NCI-H1105 (cell line): ENCODE measurements around the gene OR4D11.
"Not testable (repeated sequence)": the region's sequence is repeated elsewhere in the genome, so short reads cannot be mapped to it uniquely, and the experiment has no call there.

ENCODE experiments used
- DNase-seq: peaks from one replicate; lab custom pipeline; 2025; lab: John Stamatoyannopoulos, UW

The OR4D11 gene

DNA sequence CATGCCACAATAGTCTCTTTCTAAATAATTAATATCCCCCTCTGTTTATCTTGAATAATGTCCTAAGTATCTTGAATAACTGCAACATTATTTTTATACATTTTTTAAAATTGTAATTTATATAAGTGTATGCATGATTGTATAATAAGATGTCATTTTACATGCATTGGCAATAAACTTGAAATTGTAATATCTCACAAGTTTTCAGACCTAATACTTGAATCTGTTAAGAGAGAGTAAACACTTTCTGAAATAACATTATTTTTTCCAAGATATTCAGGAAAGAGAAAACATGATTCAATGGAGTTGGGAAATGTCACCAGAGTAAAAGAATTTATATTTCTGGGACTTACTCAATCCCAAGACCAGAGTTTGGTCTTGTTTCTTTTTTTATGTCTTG lies at the start of gene OR4D11:
Gene OR4D11 (plus strand): TSS at position 301 of the 400 bp plus-strand sequence. CDS start 0 bp downstream, at position 301.
- no peak for DNase-seq

DNA sequence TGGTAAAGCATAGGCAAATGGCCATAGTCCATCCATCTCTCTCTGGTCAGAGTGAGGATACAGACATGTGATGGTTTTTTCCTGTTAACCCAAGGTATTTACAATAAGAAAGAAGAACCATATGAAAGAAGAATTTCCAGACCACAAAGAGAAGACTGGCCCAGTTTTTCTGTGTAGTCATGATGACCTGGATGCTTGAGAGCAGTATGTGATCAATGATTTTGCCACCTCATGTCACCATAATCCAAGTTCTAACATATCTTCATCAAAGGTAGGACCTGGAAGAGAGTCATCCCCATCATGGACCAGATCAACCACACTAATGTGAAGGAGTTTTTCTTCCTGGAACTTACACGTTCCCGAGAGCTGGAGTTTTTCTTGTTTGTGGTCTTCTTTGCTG lies 46.7 kb upstream of the OR4D11 start, which contains the start of gene OR4D6:
Gene OR4D6 (plus strand): TSS at position 301 of the 400 bp plus-strand sequence. CDS start 0 bp downstream, at position 301.
- DNase-seq, result no peak

DNA sequence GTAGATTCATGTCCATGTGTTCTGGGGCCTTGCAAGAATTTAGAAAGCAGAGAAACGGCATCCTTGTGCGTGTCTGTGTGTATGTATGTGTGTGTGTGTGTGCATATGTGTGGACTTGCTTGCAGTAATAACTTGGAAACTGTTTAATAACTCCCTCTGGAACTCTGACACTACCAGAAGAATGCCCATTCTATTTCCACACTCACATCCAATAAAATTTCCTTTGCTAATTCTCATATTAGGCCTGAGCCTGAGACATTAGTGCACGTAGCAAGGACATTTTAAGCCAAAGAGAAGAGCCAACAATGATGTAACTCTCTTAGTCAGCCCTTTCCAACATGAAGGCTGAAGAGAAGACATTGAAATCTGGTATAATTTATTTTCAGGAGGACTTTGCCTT lies 43.5 kb upstream of the OR4D11 start:
- no peak for DNase-seq

DNA sequence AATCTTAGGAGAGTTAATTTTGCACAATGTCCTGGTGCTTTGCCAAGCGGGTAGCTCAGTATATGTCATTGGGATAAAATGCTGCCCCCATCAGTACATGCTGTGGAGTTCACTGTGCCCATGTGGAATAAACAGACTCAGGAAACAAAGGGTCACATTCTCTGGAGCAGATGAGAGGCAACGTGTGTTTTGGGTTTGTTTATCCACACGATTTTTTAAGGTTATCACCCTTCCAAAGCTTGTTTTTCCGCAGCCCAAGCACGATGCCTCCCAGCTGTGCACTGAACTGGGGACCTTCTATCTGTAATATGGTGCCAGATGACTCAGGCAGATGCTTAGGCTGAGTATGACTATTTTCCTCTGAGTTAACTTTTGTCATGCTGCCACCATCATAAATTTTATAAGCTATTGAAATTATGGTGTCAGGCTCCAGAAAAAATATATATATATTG lies 40.2 kb upstream of the OR4D11 start:
- no peak for DNase-seq

DNA sequence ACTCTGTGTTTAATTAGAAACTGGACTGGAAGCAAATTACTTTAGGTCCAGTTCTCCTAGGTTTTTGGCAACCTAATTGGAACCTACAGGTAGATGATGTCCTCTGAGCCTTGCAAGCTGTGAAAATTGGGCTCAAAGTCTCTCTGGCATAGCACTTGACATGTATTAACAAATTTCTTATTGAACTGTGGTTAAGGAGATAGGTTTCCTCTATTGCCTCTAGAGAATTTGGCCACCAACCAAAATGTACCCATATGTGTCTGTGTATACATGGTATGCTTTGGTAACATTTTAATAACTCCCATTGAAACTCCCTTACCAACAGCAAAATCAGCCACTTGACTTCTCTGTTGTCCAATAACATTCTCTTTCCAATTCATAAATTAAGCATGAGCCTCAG lies 30.4 kb upstream of the OR4D11 start, which contains the start of gene OR4D10:
Gene OR4D10 (plus strand): TSS at position 301 of the 400 bp plus-strand sequence. CDS start 4,115 bp downstream, outside the sequence.
- no peak for DNase-seq

DNA sequence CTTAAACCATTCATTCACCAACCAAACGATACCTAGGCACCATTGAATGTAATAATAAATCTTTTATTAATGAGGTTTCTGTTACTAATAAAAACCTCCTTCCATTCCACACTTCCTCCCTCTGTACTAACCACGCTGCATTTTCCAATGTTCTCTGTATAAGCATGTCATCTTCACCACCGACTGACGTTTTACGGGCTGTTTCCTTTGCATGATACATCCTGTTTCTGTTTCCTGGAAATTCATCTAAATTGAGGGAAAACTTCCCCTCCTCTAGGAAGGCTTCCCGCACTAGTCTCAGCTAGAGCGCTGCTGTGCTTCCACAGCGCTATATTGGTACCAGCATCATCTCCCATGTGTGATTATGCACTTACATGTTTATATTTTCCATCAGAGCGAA lies 28.2 kb upstream of the OR4D11 start:
- no peak for DNase-seq

DNA sequence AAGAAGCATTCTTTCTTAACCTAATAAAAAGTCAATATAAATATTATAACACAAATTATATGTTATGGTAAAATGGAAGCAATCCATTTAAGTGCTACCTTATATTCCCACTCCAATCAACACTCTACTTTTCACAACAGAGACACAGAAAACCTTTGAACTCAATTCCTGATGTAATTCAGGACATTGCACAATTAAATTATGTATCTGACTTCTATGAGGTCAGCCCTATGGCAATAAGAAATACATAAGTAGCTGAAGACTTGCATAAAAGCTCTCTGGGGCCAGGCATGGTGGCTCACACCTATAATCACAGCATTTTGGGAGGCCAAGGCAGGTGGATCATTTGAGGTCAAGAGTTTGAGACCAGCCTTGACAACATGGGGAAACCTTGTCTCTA lies 23.5 kb upstream of the OR4D11 start:
- DNase-seq, result no peak

DNA sequence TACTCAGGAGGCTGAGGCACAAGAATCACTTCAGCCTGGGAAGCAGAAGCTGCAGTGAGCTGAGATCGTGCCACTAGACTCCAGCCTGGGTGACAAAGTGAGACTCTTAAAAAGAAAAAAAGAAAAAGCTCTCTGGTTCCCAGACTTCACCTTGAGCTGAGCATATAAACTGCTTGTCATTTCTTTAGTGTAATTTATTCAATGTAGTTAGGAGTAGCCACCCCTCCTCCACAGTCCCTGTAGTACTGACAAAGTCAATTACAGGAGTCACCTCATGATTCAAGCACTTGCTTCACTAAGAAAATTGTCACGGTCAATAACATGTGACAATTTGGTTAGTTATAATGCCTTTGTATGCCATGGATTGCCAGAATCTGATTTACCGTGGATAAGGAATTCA lies 23.0 kb upstream of the OR4D11 start:
- no peak for DNase-seq

DNA sequence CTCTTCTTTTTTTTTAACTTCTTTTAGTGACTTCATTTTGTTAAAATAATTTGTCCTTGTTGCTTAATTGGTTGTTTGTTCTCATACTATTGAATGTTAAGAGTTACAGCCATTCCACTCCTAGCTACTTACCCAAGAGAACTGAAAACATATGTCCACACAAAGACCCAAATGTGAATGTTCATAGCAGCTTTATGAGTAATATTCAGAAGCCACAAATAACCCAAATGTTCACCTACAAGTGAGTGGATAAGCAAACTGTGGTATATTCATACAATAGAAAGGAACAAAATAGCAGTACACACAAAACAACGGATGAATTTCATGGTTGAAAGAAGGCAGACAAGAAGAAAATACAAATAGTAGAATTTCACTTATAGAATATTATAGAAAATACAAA lies 1.4 kb upstream of the OR4D11 start:
- no peak for DNase-seq

DNA sequence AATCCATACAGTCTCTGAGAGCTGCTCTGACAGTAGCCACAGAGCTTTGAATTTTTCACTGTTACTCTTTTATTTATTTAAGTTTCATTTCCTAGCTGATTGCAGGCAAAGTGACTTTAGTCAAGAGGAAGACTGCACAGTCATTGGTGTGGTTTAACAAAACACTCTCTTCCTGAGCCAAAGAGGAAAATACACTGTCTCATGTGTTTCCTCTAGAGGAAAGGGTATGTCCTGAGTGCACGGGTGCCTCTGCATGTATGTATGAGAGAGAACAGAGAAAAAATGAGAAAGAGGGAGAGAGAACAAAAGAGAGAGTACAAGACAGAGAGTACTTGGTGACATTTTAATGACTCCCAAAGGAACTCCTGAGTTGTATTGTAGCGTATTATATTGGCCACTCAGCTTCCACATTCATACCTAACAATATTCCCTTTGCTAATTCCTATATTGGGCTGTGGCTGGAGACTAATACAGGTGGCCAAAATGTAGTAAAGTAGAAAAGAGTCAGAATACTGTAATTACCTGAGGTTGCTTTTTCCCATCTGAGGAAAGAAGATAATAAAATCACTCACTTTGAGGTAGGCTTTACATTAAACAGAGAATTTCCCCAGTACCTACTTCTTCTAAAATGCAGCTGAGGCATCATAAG lies 7.7 kb downstream of the OR4D11 start, which contains the start of gene OR4D9:
Gene OR4D9 (plus strand): TSS at position 599 of the 649 bp plus-strand sequence. CDS start 3,374 bp downstream, outside the sequence.
- no peak for DNase-seq

DNA sequence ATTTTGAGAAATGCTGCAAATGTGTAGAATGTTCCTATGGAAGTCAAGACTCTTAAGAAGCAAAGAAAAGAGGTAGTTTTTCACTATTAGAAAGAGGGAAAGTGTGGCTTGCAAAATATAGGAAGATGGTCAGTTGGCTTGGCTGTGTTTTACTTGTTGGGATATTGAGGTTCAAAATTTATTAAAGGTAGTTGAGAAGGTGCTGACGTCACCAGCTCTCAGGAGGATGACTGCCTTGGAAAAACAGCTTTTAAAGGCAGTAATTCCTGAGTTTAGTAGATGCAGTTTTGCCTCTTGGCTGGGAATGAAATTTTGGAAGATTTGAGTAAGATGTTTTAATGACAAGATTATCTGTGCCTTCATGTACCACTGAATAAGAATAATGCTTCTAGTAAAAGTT lies 8.3 kb downstream of the OR4D11 start:
- DNase-seq, result no peak

DNA sequence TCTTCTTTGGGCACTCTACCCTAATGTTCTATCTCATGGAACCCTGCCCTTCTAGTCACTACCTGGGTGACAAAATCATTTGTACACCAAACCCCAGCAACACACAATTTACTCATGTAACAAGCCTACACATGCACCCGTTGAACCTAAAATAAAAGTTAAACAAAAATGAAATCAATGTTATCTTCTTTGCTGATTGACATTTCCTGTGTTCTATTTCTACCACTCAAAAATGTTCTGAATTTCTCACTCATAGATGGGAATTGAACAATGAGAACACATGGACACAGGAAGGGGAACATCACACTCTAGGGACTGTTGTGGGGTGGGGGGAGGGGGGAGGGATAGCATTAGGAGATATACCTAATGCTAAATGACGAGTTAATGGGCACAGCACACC lies 16.8 kb downstream of the OR4D11 start:
- not testable (repeated sequence) for DNase-seq

DNA sequence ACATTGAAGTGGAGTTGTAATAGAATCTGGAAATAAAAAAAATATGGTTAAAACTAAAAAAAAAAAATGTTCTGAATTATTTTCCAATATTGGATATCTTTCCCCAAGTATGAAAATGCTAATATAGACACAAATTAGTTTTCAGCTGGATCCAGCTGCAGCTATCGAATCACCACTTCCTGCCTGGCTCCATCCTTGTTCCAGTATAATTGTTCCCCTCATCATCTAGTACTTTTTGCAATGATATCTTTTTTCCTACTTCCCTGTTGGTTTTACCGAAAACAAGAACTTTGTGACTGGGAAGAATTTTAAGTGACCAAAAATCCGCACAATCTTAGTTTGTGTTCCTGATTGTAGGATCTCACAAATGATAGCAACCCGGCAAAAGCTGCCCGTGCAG lies 17.4 kb downstream of the OR4D11 start:
- DNase-seq, result no peak

DNA sequence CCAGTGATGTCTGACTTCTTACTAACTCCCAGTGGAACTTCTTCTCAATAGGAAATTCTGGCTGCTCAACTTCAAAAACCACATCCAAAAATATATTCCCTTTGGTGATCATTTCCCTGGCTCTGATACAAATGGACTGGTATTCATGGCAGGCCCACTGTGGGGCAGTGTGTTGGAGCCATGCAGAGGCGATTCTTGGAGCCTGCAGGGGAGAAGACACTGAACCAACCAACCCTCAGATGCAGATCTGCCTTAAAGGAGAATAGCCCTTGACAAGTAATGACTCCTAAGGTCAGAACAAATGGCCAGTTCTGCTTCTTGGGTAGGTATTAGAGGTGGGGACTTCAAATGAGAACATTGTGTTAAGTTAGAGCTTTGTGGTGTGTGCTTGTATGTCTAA lies 20.2 kb downstream of the OR4D11 start:
- DNase-seq, result no peak

DNA sequence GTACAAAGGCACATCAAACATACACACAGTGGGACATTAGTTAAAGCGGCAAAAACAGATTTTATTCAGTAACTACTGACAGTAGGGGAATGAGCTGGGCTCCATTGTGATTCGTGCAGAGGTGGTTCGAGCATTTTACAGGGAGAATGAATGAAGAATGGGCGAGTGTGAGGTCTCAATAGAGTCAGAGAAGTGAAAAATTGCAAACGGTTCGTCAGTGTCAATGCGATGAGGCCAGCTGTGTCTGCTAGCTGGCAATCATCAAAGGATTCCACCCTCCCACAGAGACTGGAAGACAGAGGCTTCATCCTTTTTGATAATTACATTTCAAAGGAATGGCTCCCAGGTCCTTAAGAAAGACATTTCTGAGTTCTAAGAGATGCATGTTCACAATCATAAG lies 25.3 kb downstream of the OR4D11 start:
- DNase-seq, result no peak

DNA sequence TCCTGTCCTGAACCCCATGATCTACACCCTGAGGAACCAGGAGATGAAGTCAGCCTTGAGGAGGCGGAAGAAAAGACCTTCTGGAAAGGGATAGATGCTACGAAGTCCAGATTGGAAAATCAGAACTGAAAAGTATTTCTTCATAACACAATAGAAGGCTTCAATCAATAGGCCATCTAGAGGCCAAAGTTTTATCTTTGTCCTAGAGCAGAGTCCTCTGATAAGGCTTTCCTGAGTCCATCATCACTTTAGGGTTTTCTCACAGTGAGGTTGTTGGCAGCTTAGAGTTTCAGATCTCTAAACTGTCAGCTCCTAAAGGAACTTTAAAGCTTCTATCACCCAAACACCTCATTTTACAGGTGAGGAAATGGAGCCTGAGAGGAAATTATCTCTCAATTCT lies 29.2 kb downstream of the OR4D11 start:
- no peak for DNase-seq

DNA sequence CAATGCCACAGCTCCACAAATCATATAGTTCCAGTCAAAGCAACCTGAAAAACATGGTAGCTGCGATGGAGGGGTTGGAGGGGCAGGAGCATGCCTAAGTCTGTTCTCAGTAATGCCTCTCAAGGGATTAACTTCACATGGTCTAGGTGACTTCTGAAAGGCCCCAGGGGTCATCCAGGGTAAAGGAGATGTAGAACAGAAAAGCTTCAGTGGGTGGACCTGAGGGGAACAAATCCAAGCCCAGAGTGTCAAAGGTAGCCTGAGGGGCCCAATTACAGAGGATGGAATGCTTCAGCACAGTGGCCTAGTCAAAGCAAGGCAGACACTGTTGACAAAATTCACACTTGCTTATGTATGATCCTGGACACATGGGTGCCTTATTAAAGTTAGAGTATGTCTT lies 31.3 kb downstream of the OR4D11 start:
- no peak for DNase-seq

DNA sequence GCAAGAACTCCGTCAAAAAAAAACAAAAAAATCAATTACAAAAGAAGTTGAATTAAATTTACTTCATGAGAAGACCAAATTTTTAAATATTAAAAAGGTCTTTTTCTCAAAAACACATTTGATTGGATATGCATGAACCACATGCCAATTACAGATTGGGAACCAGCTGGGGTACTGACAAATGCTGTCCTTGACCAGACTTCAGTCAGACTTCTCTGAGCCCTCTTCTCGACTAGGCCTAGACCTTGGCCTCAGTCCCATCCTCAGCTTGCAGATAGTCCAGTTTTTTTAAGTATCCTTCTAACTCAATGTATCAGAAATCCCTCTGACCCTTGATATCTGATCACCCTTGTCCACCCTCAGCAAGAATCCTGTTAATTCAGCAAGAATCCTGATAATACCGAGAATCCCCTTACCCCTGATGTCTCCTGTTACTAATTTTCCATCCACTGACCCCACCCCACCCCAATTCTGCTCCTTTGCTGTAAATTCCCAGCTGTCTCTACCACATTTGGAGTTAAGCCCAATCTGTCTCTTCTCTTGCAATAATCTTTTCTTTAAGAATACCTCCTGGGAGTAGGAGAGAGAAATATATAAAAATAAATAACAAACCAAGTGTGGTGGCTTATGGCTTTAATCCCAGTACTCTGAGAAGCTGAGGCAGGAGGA lies 38.9 kb downstream of the OR4D11 start:
- no peak for DNase-seq

DNA sequence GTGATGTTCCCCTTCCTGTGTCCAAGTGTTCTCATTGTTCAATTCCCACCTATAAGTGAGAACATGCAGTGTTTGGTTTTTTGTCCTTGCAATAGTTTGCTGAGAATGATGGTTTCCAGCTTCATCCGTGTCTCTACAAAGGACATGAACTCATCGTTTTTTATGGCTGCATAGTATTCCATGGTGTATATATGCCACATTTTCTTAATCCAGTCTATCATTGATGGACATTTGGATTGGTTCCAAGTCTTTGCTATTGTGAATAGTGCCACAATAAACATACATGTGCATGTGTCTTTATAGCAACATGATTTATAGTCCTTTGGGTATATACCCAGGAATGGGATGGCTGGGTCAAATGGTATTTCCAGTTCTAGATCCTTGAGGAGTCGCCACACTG lies 40.3 kb downstream of the OR4D11 start:
- DNase-seq, result not testable (repeated sequence)

DNA sequence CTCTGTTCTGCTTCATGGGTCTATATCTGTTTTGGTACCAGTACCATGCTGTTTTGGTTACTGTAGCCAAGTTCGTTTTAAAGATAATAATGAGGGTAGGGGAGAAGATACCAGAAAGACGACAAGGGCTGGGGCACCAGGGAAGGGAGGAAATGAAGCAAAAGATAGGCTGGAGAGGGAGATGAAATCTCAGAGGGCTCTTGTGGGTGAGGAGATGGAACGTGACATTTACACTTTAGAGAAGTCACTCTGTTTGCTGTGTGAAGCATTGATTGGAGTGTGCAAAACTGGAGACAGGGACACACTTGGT lies 41.4 kb downstream of the OR4D11 start:
- no peak for DNase-seq

DNA sequence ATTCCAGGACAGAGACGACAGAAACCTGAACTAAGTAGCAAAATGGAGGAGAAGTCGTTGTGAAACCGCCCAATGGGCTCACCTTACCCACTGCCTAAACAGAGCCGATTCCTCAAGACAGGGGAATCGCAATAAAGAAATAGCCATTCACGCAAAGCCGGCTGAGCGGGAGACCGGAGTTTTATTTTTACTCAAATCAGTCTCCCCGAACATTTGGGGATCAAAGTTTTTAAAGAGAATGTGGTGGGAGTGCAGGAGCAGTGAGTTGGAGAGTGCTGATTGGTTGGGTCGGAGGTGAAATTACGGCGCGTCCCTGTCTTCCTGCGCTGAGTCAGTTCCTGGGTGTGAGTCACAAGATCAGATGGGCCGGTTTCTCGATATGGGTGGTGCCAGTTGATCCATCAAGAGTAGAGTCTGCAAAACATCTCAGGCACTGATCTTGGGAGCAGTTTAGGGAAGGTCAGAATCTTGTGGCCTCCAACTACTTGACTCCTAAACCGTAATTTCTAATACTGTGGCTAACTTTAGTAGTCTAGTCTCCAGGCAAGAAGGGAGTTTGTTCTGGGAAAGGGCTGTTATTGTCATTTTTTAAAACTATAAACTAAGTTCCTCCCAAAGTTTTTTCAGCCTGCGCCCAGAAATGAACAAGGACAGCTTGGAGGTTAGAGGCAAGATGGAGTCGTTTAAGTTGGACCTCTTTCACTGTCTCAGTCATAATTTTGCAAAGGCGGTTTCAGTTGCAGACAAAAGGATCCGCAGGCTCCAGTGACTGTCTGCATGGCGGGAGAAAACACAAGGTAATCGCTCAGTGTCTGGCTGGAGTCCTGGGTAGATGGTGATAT lies 42.0 kb downstream of the OR4D11 start:
- no peak for DNase-seq

DNA sequence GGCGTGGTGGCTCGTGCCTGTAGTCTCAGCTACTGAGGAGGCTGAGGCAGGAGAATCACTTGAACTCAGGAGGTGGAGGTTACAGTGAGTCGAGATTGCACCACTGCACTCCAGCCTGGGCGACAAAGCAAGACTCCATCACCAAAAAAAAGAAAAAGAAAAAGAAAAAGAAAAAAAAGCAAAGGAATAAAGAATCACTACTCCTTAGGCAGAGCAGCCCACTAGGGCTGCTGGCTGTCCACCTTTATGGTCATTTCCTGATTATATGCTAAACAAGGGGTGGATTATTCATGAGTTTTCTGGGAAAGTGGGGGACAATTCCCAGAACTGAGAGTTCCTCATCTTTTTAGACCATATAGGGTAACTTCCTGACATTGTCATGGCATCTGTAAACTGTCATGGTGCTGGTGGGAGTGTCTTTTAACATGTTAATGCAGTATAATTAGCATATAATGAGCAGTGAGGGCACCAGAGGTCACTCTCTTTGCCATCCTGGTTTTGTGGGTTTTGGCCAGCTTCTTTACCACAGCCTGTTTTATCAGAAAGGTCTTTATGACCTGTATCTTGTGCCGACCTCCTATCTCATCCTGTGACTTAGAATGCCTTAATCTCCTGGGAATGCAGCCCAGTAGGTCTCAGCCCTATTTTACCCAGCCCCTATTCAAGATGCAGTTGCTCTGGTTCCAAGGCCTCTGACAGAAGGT lies 44.4 kb downstream of the OR4D11 start:
- DNase-seq, result not testable (repeated sequence)
